ENCODE data around the gene SNPH.

SNPH gene

DNA sequence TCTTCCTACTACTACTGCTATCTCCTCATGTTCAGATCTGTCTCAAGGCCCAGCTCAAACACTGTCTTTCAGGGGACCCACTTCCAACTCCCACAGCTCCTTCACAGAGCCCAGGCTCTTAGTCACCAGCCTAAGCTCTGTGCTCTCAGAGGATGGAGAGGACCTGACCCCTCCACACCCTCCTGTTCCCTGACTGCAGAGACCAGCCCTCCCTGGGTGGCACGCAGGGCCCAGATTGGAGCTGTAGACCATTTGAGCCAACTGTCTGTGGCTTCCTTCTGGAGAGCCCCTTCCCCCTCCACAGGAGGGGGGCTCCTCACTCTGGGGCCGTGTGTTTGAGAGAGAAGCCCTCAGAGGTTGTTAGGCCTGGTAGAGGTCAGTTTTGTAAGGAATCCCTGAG is 9.8 kb downstream of the SNPH start:
- H3K4me1 ChIP-seq (ENCODE audit: control insufficient read depth, insufficient read depth, low read length): no peaks in the 10 kb centered on the region
- H3K9me3 ChIP-seq (ENCODE audit: control insufficient read depth in 2 of 2, low read length in 2 of 2): no peaks in the 10 kb centered on the region
- no peak overlapping the region for H3K4me3 ChIP-seq (ENCODE audit: low read length in 2 of 2)
- no peaks in the 10 kb centered on the region for H3K27me3 ChIP-seq (ENCODE audit: control insufficient read depth in 1 of 2, insufficient read depth in 2 of 2, low read length in 2 of 2)
- H3K9ac ChIP-seq (ENCODE audit: low read length in 2 of 2): no peak overlapping the region
- peaks cover 0 to 6% of the 10 kb centered on the region in 2 donors for H3K36me3 ChIP-seq (ENCODE audit: control insufficient read depth in 2 of 2, insufficient read depth in 2 of 2, low read length in 2 of 2)
- no peak overlapping the region for H3K27ac ChIP-seq (ENCODE audit: low read length)

DNA sequence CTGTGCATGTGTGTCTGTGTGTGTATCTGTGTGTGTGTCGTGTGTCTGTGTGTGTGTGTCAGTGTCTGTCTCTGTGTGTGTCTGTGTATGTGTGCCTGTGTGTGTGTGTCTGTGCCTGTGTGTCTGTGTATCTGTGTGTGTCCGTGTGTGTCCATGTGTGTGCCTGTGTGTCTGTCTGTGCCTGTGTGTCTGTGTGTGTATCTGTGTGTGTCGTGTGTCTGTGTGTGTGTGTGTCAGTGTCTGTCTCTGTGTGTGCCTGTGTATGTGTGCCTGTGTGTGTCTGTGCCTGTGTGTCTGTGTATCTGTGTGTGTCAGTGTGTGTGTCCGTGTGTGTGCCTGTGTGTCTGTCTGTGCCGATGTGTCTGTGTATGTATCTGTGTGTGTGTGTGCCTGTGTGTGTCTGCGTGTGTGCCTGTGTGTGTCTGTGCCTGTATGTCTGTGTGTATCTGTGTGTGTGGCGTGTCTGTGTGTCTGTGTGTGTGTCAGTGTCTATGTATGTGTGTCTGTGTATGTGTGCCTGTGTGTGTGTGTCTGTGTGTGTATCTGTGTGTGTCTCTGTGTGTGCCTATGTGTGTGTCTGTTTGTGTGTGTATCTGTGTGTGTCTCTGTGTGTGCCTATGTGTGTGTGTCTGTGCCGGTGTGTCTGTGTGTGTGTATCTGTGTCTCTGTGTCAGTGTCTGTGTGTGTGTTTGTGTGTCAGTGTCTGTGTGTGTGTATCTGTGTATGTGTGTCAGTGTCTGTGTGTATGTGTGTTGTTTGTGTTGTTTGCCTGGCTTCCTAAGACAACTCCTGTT is 11.6 kb downstream of the SNPH start:
- no peak overlapping the region for H3K27ac ChIP-seq (ENCODE audit: low read length)
- no peak overlapping the region for H3K9ac ChIP-seq (ENCODE audit: low read length in 2 of 2)
- H3K27me3 ChIP-seq (ENCODE audit: control insufficient read depth in 1 of 2, insufficient read depth in 2 of 2, low read length in 2 of 2): no peaks in the 10 kb centered on the region
- no peaks in the 10 kb centered on the region for H3K4me1 ChIP-seq (ENCODE audit: control insufficient read depth, insufficient read depth, low read length)
- H3K4me3 ChIP-seq (ENCODE audit: low read length in 2 of 2): no peak overlapping the region
- peaks cover 0 to 6% of the 10 kb centered on the region in 2 donors for H3K36me3 ChIP-seq (ENCODE audit: control insufficient read depth in 2 of 2, insufficient read depth in 2 of 2, low read length in 2 of 2)
- no peaks in the 10 kb centered on the region for H3K9me3 ChIP-seq (ENCODE audit: control insufficient read depth in 2 of 2, low read length in 2 of 2)

GRCh38 chr20:1278993-1279392 is 12.9 kb downstream of the SNPH start:
- peaks cover 0 to 6% of the 10 kb centered on the region in 2 donors for H3K36me3 ChIP-seq (ENCODE audit: control insufficient read depth in 2 of 2, insufficient read depth in 2 of 2, low read length in 2 of 2)
- no peak overlapping the region for H3K4me3 ChIP-seq (ENCODE audit: low read length in 2 of 2)
- no peaks in the 10 kb centered on the region for H3K9me3 ChIP-seq (ENCODE audit: control insufficient read depth in 2 of 2, low read length in 2 of 2)
- H3K4me1 ChIP-seq (ENCODE audit: control insufficient read depth, insufficient read depth, low read length): no peaks in the 10 kb centered on the region
- H3K27me3 ChIP-seq (ENCODE audit: control insufficient read depth in 1 of 2, insufficient read depth in 2 of 2, low read length in 2 of 2): no peaks in the 10 kb centered on the region
- H3K9ac ChIP-seq (ENCODE audit: low read length in 2 of 2): no peak overlapping the region
- no peak overlapping the region for H3K27ac ChIP-seq (ENCODE audit: low read length)

DNA sequence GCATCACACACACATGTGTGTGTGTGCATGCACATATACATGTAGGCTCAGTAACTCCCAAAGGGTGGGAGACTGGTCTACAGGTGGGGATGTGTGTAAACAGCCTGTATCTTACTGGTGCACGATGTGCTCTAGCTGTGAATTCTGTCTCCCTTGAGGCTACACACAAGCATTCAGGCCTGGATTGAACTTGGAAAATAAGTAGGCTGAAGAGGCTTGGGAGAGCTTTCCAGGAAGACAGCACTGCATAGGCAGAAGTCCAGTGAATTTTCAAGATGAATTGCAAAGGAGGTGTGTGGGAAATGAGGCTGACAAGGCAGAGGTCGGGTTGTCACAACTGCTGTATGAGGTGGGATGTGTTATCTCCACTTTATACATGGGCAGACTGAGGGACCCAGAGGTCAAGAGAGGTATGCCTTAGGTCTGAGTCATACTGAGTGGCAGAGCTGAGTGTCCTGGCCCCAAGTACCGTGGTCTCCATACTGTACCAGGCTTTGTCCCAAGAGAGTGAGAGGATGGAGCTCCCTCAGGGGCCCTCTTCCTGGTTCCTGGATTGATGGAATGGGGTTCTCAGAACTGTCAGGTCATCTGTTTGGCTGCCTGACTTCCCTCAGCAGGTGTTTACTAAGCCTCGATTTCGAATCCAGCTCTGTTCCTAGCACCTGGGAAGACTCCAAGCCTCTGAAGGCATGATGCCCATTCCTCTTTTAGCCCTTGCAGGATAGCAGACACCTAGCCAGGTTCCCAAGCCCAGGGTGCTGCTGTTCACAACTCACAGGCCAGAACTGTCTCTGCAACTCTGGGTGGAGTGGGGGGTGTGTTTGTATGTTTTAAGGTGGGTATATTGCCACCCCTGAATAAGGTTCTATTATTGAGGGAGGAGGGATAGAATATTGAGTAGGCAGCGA is 14.4 kb downstream of the SNPH start:
- Histone ChIP-seq H3K27me3 (ENCODE audit: control insufficient read depth in 1 of 2, insufficient read depth in 2 of 2, low read length in 2 of 2) (no peaks in the 10 kb centered on the region), H3K9me3 (ENCODE audit: control insufficient read depth in 2 of 2, low read length in 2 of 2) (no peaks in the 10 kb centered on the region), H3K36me3 (ENCODE audit: control insufficient read depth in 2 of 2, insufficient read depth in 2 of 2, low read length in 2 of 2) (peaks cover 0 to 8% of the 10 kb centered on the region in 2 donors), H3K4me3 (ENCODE audit: low read length in 2 of 2) (no peak overlapping the region), H3K4me1 (ENCODE audit: control insufficient read depth, insufficient read depth, low read length) (no peaks in the 10 kb centered on the region), H3K27ac (ENCODE audit: low read length) (no peak overlapping the region), H3K9ac (ENCODE audit: low read length in 2 of 2) (no peak overlapping the region)

- Histone ChIP-seq H3K9me3 (ENCODE audit: control insufficient read depth in 2 of 2, low read length in 2 of 2) (no peaks in the 10 kb centered on the region), H3K27ac (ENCODE audit: low read length) (no peak overlapping the region), H3K9ac (ENCODE audit: low read length in 2 of 2) (no peak overlapping the region)
Observed at GRCh38 chr20:1281279-1282057, 15.4 kb downstream of the SNPH start.

GRCh38 chr20:1282966-1283365 is 16.9 kb downstream of the SNPH start:
- Histone ChIP-seq H3K27me3 (ENCODE audit: control insufficient read depth in 1 of 2, insufficient read depth in 2 of 2, low read length in 2 of 2) (no peaks in the 10 kb centered on the region), H3K9me3 (ENCODE audit: control insufficient read depth in 2 of 2, low read length in 2 of 2) (no peaks in the 10 kb centered on the region), H3K27ac (ENCODE audit: low read length) (no peak overlapping the region), H3K9ac (ENCODE audit: low read length in 2 of 2) (no peak overlapping the region), H3K4me3 (ENCODE audit: low read length in 2 of 2) (no peak overlapping the region), H3K4me1 (ENCODE audit: control insufficient read depth, insufficient read depth, low read length) (no peaks in the 10 kb centered on the region), H3K36me3 (ENCODE audit: control insufficient read depth in 2 of 2, insufficient read depth in 2 of 2, low read length in 2 of 2) (peaks cover 0 to 8% of the 10 kb centered on the region in 2 donors)

More at GRCh38 chr20:1281279-1282057, 15.4 kb downstream of the SNPH start:
- Histone ChIP-seq H3K4me3 (ENCODE audit: low read length in 2 of 2) (no peak overlapping the region), H3K27me3 (ENCODE audit: control insufficient read depth in 1 of 2, insufficient read depth in 2 of 2, low read length in 2 of 2) (no peaks in the 10 kb centered on the region), H3K36me3 (ENCODE audit: control insufficient read depth in 2 of 2, insufficient read depth in 2 of 2, low read length in 2 of 2) (peaks cover 0 to 8% of the 10 kb centered on the region in 2 donors), H3K4me1 (ENCODE audit: control insufficient read depth, insufficient read depth, low read length) (no peaks in the 10 kb centered on the region)

DNA sequence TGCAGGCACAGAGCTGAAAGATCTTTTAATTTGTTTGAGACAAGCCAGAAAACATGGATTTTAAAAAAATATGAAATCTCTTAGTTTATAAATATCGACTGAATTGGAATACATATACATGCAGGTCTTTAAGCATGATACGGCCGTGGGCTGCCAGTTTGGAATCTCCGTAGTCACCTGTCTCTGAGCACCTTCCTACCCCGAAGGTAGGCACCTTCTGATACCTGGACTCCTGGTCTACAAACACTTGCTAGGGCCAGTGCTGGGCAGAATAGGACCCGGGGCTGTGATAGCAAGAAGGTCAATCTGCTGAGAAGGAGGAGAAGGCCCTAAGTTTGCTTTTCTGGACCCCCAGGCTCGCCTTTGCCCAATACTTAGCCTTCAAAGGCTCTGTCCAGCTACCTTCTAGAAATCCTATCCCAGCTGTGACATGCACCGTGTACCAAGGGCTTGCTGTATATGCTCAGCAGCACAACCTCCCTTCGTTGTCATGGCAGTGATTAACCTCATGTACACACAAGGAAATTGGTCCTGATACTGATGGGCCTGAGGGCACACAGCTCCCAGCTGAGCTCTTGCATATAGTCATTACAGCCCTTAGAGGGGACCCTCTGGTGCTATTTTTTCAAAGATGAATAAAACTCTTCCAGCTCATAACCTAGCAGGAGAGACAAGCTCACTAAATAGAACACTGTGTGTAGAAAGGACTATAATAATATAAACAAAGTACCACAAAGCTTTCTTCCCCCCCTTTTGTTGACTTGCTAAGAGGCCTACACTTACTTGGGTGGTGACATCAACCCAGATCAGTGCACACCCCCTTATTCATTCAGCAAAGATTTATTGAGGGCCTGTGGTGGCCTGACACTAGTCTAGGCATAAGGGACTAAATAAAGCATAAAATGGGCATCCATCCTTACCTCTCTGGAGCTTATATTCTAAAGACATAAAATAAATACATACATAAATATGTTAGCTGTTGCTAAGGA is 17.7 kb downstream of the SNPH start:
- no peaks in the 10 kb centered on the region for H3K9me3 ChIP-seq (ENCODE audit: control insufficient read depth in 2 of 2, low read length in 2 of 2)
- H3K36me3 ChIP-seq (ENCODE audit: control insufficient read depth in 2 of 2, insufficient read depth in 2 of 2, low read length in 2 of 2): peaks cover 0 to 8% of the 10 kb centered on the region in 2 donors
- H3K9ac ChIP-seq (ENCODE audit: low read length in 2 of 2): no peak overlapping the region
- no peak overlapping the region for H3K4me3 ChIP-seq (ENCODE audit: low read length in 2 of 2)
- H3K27me3 ChIP-seq (ENCODE audit: control insufficient read depth in 1 of 2, insufficient read depth in 2 of 2, low read length in 2 of 2): no peaks in the 10 kb centered on the region
- no peak overlapping the region for H3K27ac ChIP-seq (ENCODE audit: low read length)
- H3K4me1 ChIP-seq (ENCODE audit: control insufficient read depth, insufficient read depth, low read length): no peaks in the 10 kb centered on the region

GRCh38 chr20:1286267-1287024 is 20.4 kb downstream of the SNPH start:
- peaks cover 0 to 2% of the 10 kb centered on the region in 2 donors for H3K36me3 ChIP-seq (ENCODE audit: control insufficient read depth in 2 of 2, insufficient read depth in 2 of 2, low read length in 2 of 2)
- H3K27me3 ChIP-seq (ENCODE audit: control insufficient read depth in 1 of 2, insufficient read depth in 2 of 2, low read length in 2 of 2): no peaks in the 10 kb centered on the region
- no peak overlapping the region for H3K9ac ChIP-seq (ENCODE audit: low read length in 2 of 2)
- H3K27ac ChIP-seq (ENCODE audit: low read length): no peak overlapping the region
- H3K9me3 ChIP-seq (ENCODE audit: control insufficient read depth in 2 of 2, low read length in 2 of 2): no peaks in the 10 kb centered on the region
- no peak overlapping the region for H3K4me3 ChIP-seq (ENCODE audit: low read length in 2 of 2)
- H3K4me1 ChIP-seq (ENCODE audit: control insufficient read depth, insufficient read depth, low read length): no peaks in the 10 kb centered on the region

DNA sequence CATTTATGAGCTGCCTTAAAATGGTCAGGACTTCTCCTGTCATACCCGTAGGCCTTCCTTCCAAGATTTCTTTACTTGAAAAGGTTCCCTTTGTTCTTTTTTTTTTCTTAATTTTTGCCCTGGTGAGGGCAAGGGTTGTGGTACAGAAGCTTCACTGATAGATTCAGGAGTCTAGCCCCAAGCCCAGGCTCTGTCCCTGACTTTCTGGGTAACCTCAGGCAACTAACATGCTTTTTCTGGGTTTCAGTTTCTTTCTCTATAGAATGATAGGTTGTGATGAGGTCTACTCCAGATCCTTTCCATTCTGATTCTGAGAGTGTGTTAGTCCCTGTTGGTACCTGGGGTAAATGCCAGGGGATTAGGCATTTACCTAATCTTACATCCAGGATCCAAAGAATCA is 21.2 kb downstream of the SNPH start:
- no peak overlapping the region for H3K27ac ChIP-seq (ENCODE audit: low read length)
- no peak overlapping the region for H3K9ac ChIP-seq (ENCODE audit: low read length in 2 of 2)
- H3K4me1 ChIP-seq (ENCODE audit: control insufficient read depth, insufficient read depth, low read length): no peaks in the 10 kb centered on the region

More for the DNA sequence above, 21.2 kb downstream of the SNPH start:
- Histone ChIP-seq H3K4me3 (ENCODE audit: low read length in 2 of 2) (no peak overlapping the region), H3K36me3 (ENCODE audit: control insufficient read depth in 2 of 2, insufficient read depth in 2 of 2, low read length in 2 of 2) (peaks cover 0 to 2% of the 10 kb centered on the region in 2 donors), H3K27me3 (ENCODE audit: control insufficient read depth in 1 of 2, insufficient read depth in 2 of 2, low read length in 2 of 2) (no peaks in the 10 kb centered on the region), H3K9me3 (ENCODE audit: control insufficient read depth in 2 of 2, low read length in 2 of 2) (no peaks in the 10 kb centered on the region)
